Right lobe of liver (tissue), 6 donors: Measurements from ENCODE around the gene POU2F1. TPM values are rescaled to one million over a fixed set of nuclear protein-coding genes. Genes with fewer than 3 reads are reported as not detected.

Experiments
- ATAC-seq, 4 donors: fragments of 200-7000 bp; cut with Tn5 transposase; one replicate each; pipeline ENCODE4 v1.9.1; 2020; ENCODE audit warnings: mild to moderate bottlenecking in 4 of 4, moderate library complexity in 4 of 4
- DNase-seq, 3 donors: peaks; one replicate each; pipeline ENCODE4 v3.0.0-alpha.2; 2020
- H3K27ac ChIP-seq, 3 donors: fragments of 200-600 bp; one replicate each; pipeline ENCODE4 v1.8.0; 2022
- H3K27me3 ChIP-seq, 2 donors: fragments of 200-600 bp; one replicate each; pipeline ENCODE4 v1.8.0; 2022
- H3K36me3 ChIP-seq, 4 donors: fragments of 200-600 bp; sonication (generic) in 1 of 4; one replicate each; pipeline versions ENCODE4 v1.5.1 to v1.8.0; 2017 to 2022; ENCODE audit warnings: control low read depth in 1 of 4
- H3K4me1 ChIP-seq, 4 donors: fragments of 200-600 bp; sonication (generic) in 1 of 4; one replicate each; pipeline versions ENCODE4 v1.5.1 to v1.8.0; 2017 to 2022; ENCODE audit warnings: control low read depth in 1 of 4
- H3K4me3 ChIP-seq, 3 donors: fragments of 200-600 bp; one replicate each; pipeline ENCODE4 v1.8.0; 2022
- H3K9me3 ChIP-seq, 4 donors: fragments of 200-600 bp; sonication (generic) in 1 of 4; one replicate each; pipeline versions ENCODE4 v1.5.1 to v1.8.0; 2017 to 2022; ENCODE audit warnings: control low read depth in 1 of 4
- CTCF ChIP-seq, 4 donors: fragments of 200-600 bp in 3 of 4; fragments of 450-650 bp in 1 of 4; IDR thresholded peaks; one replicate each; pipeline versions ENCODE4 v1.5.1 to v1.8.0; 2016 to 2022; ENCODE audit warnings: antibody characterized with exemption in 4 of 4, mild to moderate bottlenecking in 2 of 4
- POLR2A ChIP-seq: fragments of 450-650 bp; IDR thresholded peaks from one replicate; pipeline ENCODE4 v1.6.1; 2017; ENCODE audit warnings: antibody characterized with exemption, mild to moderate bottlenecking
- WGBS: methylation state at CpG from one replicate; pipeline ENCODE4 v1.1.6; 2018; ENCODE audit warnings: low coverage, low lambda C conversion rate; ENCODE audit not compliant: insufficient coverage; ENCODE audit errors: missing lambda C conversion rate; 5-methylcytosine and 5-hydroxymethylcytosine counted together
- intact Hi-C, 2 donors: fragments of 100-400 bp; cut with DNase I; formaldehyde crosslinking; loops; one replicate each; pipeline versions ENCODE4 v1.11.2 to v1.14.1; 2022
- total RNA-seq, 6 experiments: library from RNA; depleted of rRNA in 2 of 6; stranded (reverse); fragments of >200 nt in 2 of 6; fragmentation: NEBNext Ultra II Directional in 3 of 6; extraction: Animal tissue kit (Norgen Biotek cat#: 25700) in 3 of 6; gene quantifications; one replicate each; pipeline versions ENCODE4 v1.1.0 to v1.2.4, GENCODE V29; 2016 to 2023
- donor health status: DM: no; HTN: yes; CAD: no.
- donor health status: DM: no; HTN: no; CAD: no.
- donor health status: DM: no; HTN: no; CAD: no.
- donor health status: DM: no; HTN: yes; CAD: no.
- donor health status: DM: no; HTN: yes; CAD: no.

The POU2F1 gene
- total RNA-seq, 6 experiments from 2014 or later: 4.8 to 10.3 (median 6.2) TPM

GRCh38 chr1:167418391-167418790, 197.7 kb downstream of the POU2F1 start:
- H3K9me3 ChIP-seq: no peaks in the 10 kb centered on the region
- DNase-seq (no peak), ATAC-seq (no peak)
- H3K4me3 ChIP-seq: no peak overlapping the region
- H3K27me3 ChIP-seq: no peaks in the 10 kb centered on the region
- no peaks in the 10 kb centered on the region for H3K4me1 ChIP-seq
- H3K27ac ChIP-seq: no peak overlapping the region
- no peak for TF ChIP-seq CTCF (IDR thresholded peaks at IDR 0.05)
- TF ChIP-seq POLR2A: no peak
- peaks cover 0 to 6% (median 0%) of the 10 kb centered on the region in 4 donors for H3K36me3 ChIP-seq
- intact Hi-C loops: no loop called here

GRCh38 chr1:167419245-167419644, 198.6 kb downstream of the POU2F1 start:
- DNase-seq: no peak
- no peak overlapping the region for H3K4me3 ChIP-seq
- H3K27me3 ChIP-seq: no peaks in the 10 kb centered on the region
- H3K27ac ChIP-seq: no peak overlapping the region
- no peak for ATAC-seq
- H3K9me3 ChIP-seq: no peaks in the 10 kb centered on the region
- peaks cover 0 to 6% (median 0%) of the 10 kb centered on the region in 4 donors for H3K36me3 ChIP-seq
- no peaks in the 10 kb centered on the region for H3K4me1 ChIP-seq
- TF ChIP-seq CTCF (IDR thresholded peaks at IDR 0.05) (no peak), POLR2A (no peak)
- intact Hi-C loops: no loop called here

- no peak overlapping the region for H3K27ac ChIP-seq
- DNase-seq (no peak), ATAC-seq (no peak)
- no peaks in the 10 kb centered on the region for H3K9me3 ChIP-seq
- no peak overlapping the region for H3K4me3 ChIP-seq
- H3K4me1 ChIP-seq: no peaks in the 10 kb centered on the region
- no peaks in the 10 kb centered on the region for H3K36me3 ChIP-seq
- TF ChIP-seq POLR2A (no peak), CTCF (IDR thresholded peaks at IDR 0.05) (no peak)
- WGBS: 36% methylated on average over 3 of the region's 3 CpGs
- no peaks in the 10 kb centered on the region for H3K27me3 ChIP-seq
- intact Hi-C loops: no loop called here
Observed at GRCh38 chr1:167420510-167420909, 199.8 kb downstream of the POU2F1 start.

- no peak for ATAC-seq
- TF ChIP-seq CTCF (IDR thresholded peaks at IDR 0.05) (no peak), POLR2A (no peak)
- no peak for DNase-seq
- Histone ChIP-seq H3K36me3 (no peaks in the 10 kb centered on the region), H3K27ac (no peak overlapping the region), H3K27me3 (no peaks in the 10 kb centered on the region), H3K4me1 (no peaks in the 10 kb centered on the region), H3K4me3 (no peak overlapping the region), H3K9me3 (no peaks in the 10 kb centered on the region)
- intact Hi-C loops: no loop called here
- WGBS: 91% methylated on average over 9 of the region's 15 CpGs
Observed at GRCh38 chr1:167423684-167424619, 203.3 kb downstream of the POU2F1 start.
